ENCODE measurements around the gene KCNJ1. TPM values are rescaled to one million over a fixed set of nuclear protein-coding genes. Genes with fewer than 3 reads are reported as not detected.
A peak's percentile ranks its signal among the peaks of the same experiment; 100 is the strongest.

Gene KCNJ1
- total and polyA plus RNA-seq, 8 donors: 0.10 TPM; not detected in 7

- Histone ChIP-seq H3K36me3 (no peaks in the 10 kb centered on the region), H3K4me1 (peaks cover 0 to 21% (median 9%) of the 10 kb centered on the region in 4 donors), H3K27me3 (peaks cover 0 to 4% (median 0%) of the 10 kb centered on the region in 3 donors), H3K4me3 (no peak overlapping the region), H3K27ac (no peak overlapping the region), H3K9me3 (no peaks in the 10 kb centered on the region)
- no peak for DNase-seq
- TF ChIP-seq EP300 (IDR thresholded peaks at IDR 0.05): no peak
- 41 to 60% (median 56%) methylated on average over 3 of the region's 3 CpGs for WGBS, 5 donors
- intact Hi-C loops (cut with DNase I; ENCODE audit: low total_unique reads): loop anchor here (5.0 kb wide), 1 partner anchor 660 kb away; no protein-coding TSS in a partner anchor
Measured at GRCh38 chr11:128832121-128832497, 35.0 kb downstream of the KCNJ1 start.

GRCh38 chr11:128831174-128832120 lies 35.6 kb downstream of the KCNJ1 start:
- Histone ChIP-seq H3K4me3 (peak overlapping the region in 2 of 4 donors; percentile 11 to 31), H3K27ac (peak overlapping the region in 3 of 5 donors; percentile 26 to 50 (median 27))
- intact Hi-C loops (cut with DNase I; ENCODE audit: low total_unique reads): loop anchor here (5.0 kb wide), 1 partner anchor 659 kb away; no protein-coding TSS in a partner anchor

DNA sequence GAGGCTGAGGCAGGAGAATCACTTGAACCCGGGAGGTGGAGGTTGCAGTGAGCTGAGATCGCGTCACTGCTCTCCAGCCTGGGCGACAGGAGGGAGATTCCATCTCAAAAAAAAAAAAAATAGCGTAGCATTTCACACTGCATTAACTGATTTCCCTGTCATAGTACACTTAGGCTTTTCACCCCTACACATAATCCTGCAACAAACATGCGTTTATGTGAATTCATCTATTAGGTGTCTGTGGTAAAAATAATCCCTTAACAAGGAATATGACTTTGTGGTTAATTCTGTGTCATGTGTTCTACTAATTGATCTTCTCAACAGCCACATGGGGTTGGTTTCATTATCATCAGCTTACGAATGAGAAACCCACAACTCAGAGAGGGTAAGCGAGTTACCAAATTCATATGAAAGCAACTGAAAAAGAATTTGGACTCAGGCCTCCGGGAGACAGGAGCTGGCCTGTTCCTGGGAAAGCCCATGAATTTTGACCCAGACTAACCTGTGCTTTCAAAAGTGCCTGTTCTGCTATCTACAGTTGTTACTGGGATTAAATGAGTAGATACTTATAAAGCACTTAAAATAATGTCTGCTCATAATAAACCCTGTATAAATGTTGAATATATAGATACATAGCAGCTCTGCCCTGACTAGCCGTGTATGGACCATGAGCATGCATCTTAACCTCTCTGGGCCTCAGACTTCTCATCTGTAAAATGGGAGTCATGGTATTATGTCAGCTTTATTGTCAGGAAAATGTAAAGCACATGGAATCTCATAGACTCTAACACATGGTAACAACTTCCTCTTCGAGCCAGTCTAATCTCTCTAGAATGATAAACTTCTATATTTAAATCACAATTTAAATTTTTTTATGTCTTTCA lies 36.6 kb downstream of the KCNJ1 start:
- Histone ChIP-seq H3K9me3 (no peaks in the 10 kb centered on the region), H3K4me1 (peaks cover 0 to 13% (median 5%) of the 10 kb centered on the region in 4 donors), H3K27me3 (peaks cover 0 to 4% (median 0%) of the 10 kb centered on the region in 3 donors), H3K4me3 (peak overlapping the region in 2 of 4 donors; percentile 11 to 31), H3K36me3 (no peaks in the 10 kb centered on the region), H3K27ac (peak overlapping the region in 3 of 5 donors; percentile 26 to 50 (median 27))
- 71 to 83% (median 81%) methylated on average over 11 of the region's 11 CpGs for WGBS, 5 donors
- no peak for DNase-seq
- no peak for TF ChIP-seq POLR2A (IDR thresholded peaks at IDR 0.05)
- TF ChIP-seq, protein P1, sequence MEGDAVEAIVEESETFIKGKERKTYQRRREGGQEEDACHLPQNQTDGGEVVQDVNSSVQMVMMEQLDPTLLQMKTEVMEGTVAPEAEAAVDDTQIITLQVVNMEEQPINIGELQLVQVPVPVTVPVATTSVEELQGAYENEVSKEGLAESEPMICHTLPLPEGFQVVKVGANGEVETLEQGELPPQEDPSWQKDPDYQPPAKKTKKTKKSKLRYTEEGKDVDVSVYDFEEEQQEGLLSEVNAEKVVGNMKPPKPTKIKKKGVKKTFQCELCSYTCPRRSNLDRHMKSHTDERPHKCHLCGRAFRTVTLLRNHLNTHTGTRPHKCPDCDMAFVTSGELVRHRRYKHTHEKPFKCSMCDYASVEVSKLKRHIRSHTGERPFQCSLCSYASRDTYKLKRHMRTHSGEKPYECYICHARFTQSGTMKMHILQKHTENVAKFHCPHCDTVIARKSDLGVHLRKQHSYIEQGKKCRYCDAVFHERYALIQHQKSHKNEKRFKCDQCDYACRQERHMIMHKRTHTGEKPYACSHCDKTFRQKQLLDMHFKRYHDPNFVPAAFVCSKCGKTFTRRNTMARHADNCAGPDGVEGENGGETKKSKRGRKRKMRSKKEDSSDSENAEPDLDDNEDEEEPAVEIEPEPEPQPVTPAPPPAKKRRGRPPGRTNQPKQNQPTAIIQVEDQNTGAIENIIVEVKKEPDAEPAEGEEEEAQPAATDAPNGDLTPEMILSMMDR (IDR thresholded peaks at IDR 0.05): no peak
- TF ChIP-seq POLR2AphosphoS5 (IDR thresholded peaks at IDR 0.05): no peak
- TF ChIP-seq EP300 (IDR thresholded peaks at IDR 0.05): no peak
- intact Hi-C loops (cut with DNase I; ENCODE audit: low total_unique reads): loop anchor here (5.0 kb wide), 1 partner anchor 658 kb away; no protein-coding TSS in a partner anchor

More at GRCh38 chr11:128831174-128832120, 35.6 kb downstream of the KCNJ1 start:
- no peaks in the 10 kb centered on the region for H3K36me3 ChIP-seq
- H3K27me3 ChIP-seq: peaks cover 0 to 4% (median 0%) of the 10 kb centered on the region in 3 donors
- TF ChIP-seq, protein P1 (IDR thresholded peaks at IDR 0.05): peak in 5 of 7 experiments; percentile 46 to 97 (median 84)
- no peak for TF ChIP-seq EP300 (IDR thresholded peaks at IDR 0.05)
- no peaks in the 10 kb centered on the region for H3K9me3 ChIP-seq
- DNase-seq: peak; percentile 82 to 93
- WGBS, 5 donors: 27 to 36% (median 30%) methylated on average over 14 of the region's 14 CpGs
- peaks cover 0 to 21% (median 9%) of the 10 kb centered on the region in 4 donors for H3K4me1 ChIP-seq

- Histone ChIP-seq H3K27ac (no peak overlapping the region), H3K4me3 (no peak overlapping the region), H3K27me3 (peaks cover 0 to 21% (median 11%) of the 10 kb centered on the region in 3 donors), H3K9me3 (no peaks in the 10 kb centered on the region), H3K36me3 (no peaks in the 10 kb centered on the region), H3K4me1 (peaks cover 0 to 21% (median 11%) of the 10 kb centered on the region in 4 donors)
- no peak for DNase-seq
- 69 to 90% (median 85%) methylated on average over 4 of the region's 4 CpGs for WGBS, 5 donors
- no peak for TF ChIP-seq POLR2AphosphoS5 (IDR thresholded peaks at IDR 0.05)
- TF ChIP-seq POLR2A (IDR thresholded peaks at IDR 0.05): no peak
- intact Hi-C loops (cut with DNase I; ENCODE audit: low total_unique reads): loop anchor here (10.0 kb wide), 3 partner anchors 184 to 674 kb away; no protein-coding TSS in a partner anchor
Measured at GRCh38 chr11:128828350-128828749, 38.7 kb downstream of the KCNJ1 start.

Measured in stomach (tissue), 9 donors.